Naive thymus-derived CD4-positive, alpha-beta T cell (primary cell): ENCODE results near the gene UCHL3. TPM values are rescaled to one million over a fixed set of nuclear protein-coding genes. Genes with fewer than 3 reads are reported as not detected.
A peak's percentile ranks its signal among the peaks of the same experiment; 100 is the strongest.

Experiments used
- ATAC-seq: fragments of 150-1000 bp; cut with Tn5 transposase; 2 replicates; pipeline ENCODE4 v1.10.0; 2021; ENCODE audit warnings: mild to moderate bottlenecking, moderate library complexity
- CTCF ChIA-PET: fragments of 350-600 bp; sonication (Branson Sonifier 250); formaldehyde crosslinking; loops from one replicate; lab custom pipeline; 2021; ENCODE audit warnings: antibody characterized with exemption; lab: Charles Lee
- POLR2A ChIA-PET: fragments of 350-600 bp; sonication (Branson Sonifier 250); formaldehyde crosslinking; loops from one replicate; lab custom pipeline; 2021; ENCODE audit warnings: antibody characterized with exemption, inconsistent platforms; lab: Charles Lee
- DNase-seq, 9 donors: peaks; one replicate each; pipeline versions ENCODE4 v3.0.0 to v3.0.0-alpha.2; 2020 to 2022; ENCODE audit warnings: mixed read lengths in 1 of 9
- H3K27ac ChIP-seq: one replicate; pipeline ENCODE4 v1.7.0; 2013; ENCODE audit warnings: mild to moderate bottlenecking, low read depth, low read length, moderate library complexity
- H3K27me3 ChIP-seq, 2 donors: one replicate each; pipeline ENCODE4 v1.7.0; 2013; ENCODE audit warnings: low read length in 2 of 2, mild to moderate bottlenecking in 2 of 2, moderate library complexity in 2 of 2; ENCODE audit not compliant: control insufficient read depth in 2 of 2, insufficient read depth in 2 of 2
- H3K36me3 ChIP-seq, 3 experiments: 1 replicate in 2 of 3; 2 replicates in 1 of 3; pipeline ENCODE4 v1.7.0; 2013; ENCODE audit warnings: low read length in 3 of 3, mild to moderate bottlenecking in 3 of 3, moderate library complexity in 1 of 3; ENCODE audit not compliant: insufficient read depth in 3 of 3, control insufficient read depth in 2 of 3
- H3K4me1 ChIP-seq, 2 donors: one replicate each; pipeline ENCODE4 v1.7.0; 2013; ENCODE audit warnings: low read length in 2 of 2, mild to moderate bottlenecking in 2 of 2, moderate library complexity in 1 of 2; ENCODE audit not compliant: control insufficient read depth in 2 of 2, insufficient read depth in 2 of 2
- H3K4me3 ChIP-seq: 2 replicates; pipeline ENCODE4 v1.7.0; 2013; ENCODE audit warnings: mild to moderate bottlenecking, low read length
- H3K9me3 ChIP-seq, 3 experiments: 1 replicate in 2 of 3; 2 replicates in 1 of 3; pipeline ENCODE4 v1.7.0; 2013; ENCODE audit warnings: low read length in 3 of 3; ENCODE audit not compliant: control insufficient read depth in 2 of 3
- H3K27ac Mint-ChIP-seq, 9 donors: one replicate each; pipeline ENCODE4 v1.8.0; 2020 to 2022; ENCODE audit warnings: mixed read lengths in 9 of 9, mild to moderate bottlenecking in 8 of 9, moderate library complexity in 5 of 9, inconsistent platforms in 2 of 9
- H3K27me3 Mint-ChIP-seq, 5 donors: one replicate each; pipeline ENCODE4 v1.8.0; 2021 to 2022; ENCODE audit warnings: mixed read lengths in 5 of 5, mild to moderate bottlenecking in 1 of 5
- H3K36me3 Mint-ChIP-seq, 5 donors: one replicate each; pipeline ENCODE4 v1.8.0; 2020 to 2022; ENCODE audit warnings: mixed read lengths in 5 of 5, mild to moderate bottlenecking in 3 of 5, inconsistent platforms in 1 of 5
- H3K4me1 Mint-ChIP-seq, 7 donors: one replicate each; pipeline ENCODE4 v1.8.0; 2020 to 2022; ENCODE audit warnings: mixed read lengths in 7 of 7, mild to moderate bottlenecking in 3 of 7, inconsistent platforms in 1 of 7
- H3K4me3 Mint-ChIP-seq, 10 donors: one replicate each; pipeline ENCODE4 v1.8.0; 2020 to 2022; ENCODE audit warnings: mild to moderate bottlenecking in 10 of 10, mixed read lengths in 10 of 10, moderate library complexity in 6 of 10, inconsistent platforms in 2 of 10
- H3K9me3 Mint-ChIP-seq, 11 donors: one replicate each; pipeline ENCODE4 v1.8.0; 2020 to 2022; ENCODE audit warnings: mixed read lengths in 11 of 11, mild to moderate bottlenecking in 4 of 11, inconsistent platforms in 1 of 11, moderate library complexity in 1 of 11
- intact Hi-C, 2 donors: fragments of 100-400 bp; cut with micrococcal nuclease; formaldehyde crosslinking; loops; one replicate each; pipeline ENCODE4 v1.15.1; 2023
- polyA plus RNA-seq, 2 donors: library from polyadenylated mRNA; unstranded; fragments of 300-500 nt; fragmentation: Illumina TruSeq; gene quantifications; one replicate each; pipeline ENCODE4 v1.2.3, GENCODE V29; 2021
- total RNA-seq, 6 experiments: library from RNA in 5 of 6; stranded (reverse) in 5 of 6; gene quantifications; 1 replicate in 5 of 6; 2 replicates in 1 of 6; pipeline ENCODE4 v1.2.3 and lab custom pipeline; 2021 to 2026

UCHL3 gene
- total and polyA plus RNA-seq, 7 experiments from 2014 or later = 18.6 to 60.0 (median 22.8) TPM

- ChIA-PET POLR2A (interaction anchor here (0.8 kb wide), 1 partner anchor 65 kb away, joined by 3 read pairs; no protein-coding TSS in a partner anchor), CTCF (no interaction called here)
- Histone ChIP-seq H3K4me1 (no peaks in the 10 kb centered on the region), H3K9me3 (no peaks in the 10 kb centered on the region), H3K4me3 (no peak overlapping the region), H3K27ac (no peak overlapping the region), H3K36me3 (no peaks in the 10 kb centered on the region), H3K27me3 (no peaks in the 10 kb centered on the region)
- intact Hi-C loops = no loop called here
- ATAC-seq (no peak), DNase-seq (no peak)
- Mint-ChIP-seq H3K27ac (no peak overlapping the region), H3K27me3 (no peaks in the 10 kb centered on the region), H3K36me3 (peaks cover 4 to 52% (median 25%) of the 10 kb centered on the region in 5 donors), H3K9me3 (peaks cover 0 to 2% (median 0%) of the 10 kb centered on the region in 11 donors), H3K4me3 (no peak overlapping the region), H3K4me1 (no peaks in the 10 kb centered on the region)
Observed at GRCh38 chr13:75621147-75621546, 71.6 kb downstream of the UCHL3 start.

DNA sequence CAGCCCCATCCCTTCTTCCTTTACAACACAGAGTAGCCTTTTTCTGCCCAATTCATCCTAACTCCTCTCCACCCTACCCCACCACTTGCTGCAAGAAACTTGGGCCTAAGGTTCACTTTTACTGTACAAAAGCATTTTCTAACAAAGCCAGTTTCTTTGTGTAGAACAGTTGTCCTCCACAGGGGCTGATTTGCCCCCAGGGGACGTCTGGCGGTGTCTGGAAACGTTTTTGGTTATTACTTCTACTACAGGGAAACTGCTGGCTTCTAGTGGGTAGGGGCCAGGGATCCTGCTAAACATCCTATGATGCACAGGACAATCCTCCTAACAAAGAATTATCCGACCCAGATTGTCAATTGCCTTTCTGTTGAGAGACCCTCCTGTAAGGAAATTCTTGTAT, 79.2 kb downstream of the UCHL3 start:
- DNase-seq (no peak), ATAC-seq (no peak)
- Mint-ChIP-seq H3K36me3 (peaks cover 4 to 28% (median 21%) of the 10 kb centered on the region in 5 donors), H3K4me1 (peaks cover 0 to 13% (median 6%) of the 10 kb centered on the region in 7 donors), H3K9me3 (peaks cover 0 to 3% (median 0%) of the 10 kb centered on the region in 11 donors), H3K27me3 (no peaks in the 10 kb centered on the region), H3K4me3 (no peak overlapping the region), H3K27ac (peak overlapping the region in 2 of 9 donors; percentile 6 to 68)
- Histone ChIP-seq H3K9me3 (no peaks in the 10 kb centered on the region), H3K4me1 (no peaks in the 10 kb centered on the region), H3K27ac (no peak overlapping the region), H3K36me3 (no peaks in the 10 kb centered on the region), H3K4me3 (no peak overlapping the region), H3K27me3 (no peaks in the 10 kb centered on the region)
- intact Hi-C loops = no loop called here
- ChIA-PET POLR2A (no interaction called here), CTCF (no interaction called here)

GRCh38 chr13:75633285-75633684, 83.7 kb downstream of the UCHL3 start:
- POLR2A ChIA-PET = no interaction called here
- Mint-ChIP-seq H3K27me3 (peaks cover 0 to 16% (median 10%) of the 10 kb centered on the region in 5 donors), H3K27ac (peak overlapping the region; percentile 1 to 73 (median 25)), H3K4me3 (peak overlapping the region in 7 of 10 donors; percentile 3 to 46 (median 34)), H3K9me3 (peaks cover 0 to 1% (median 0%) of the 10 kb centered on the region in 11 donors), H3K36me3 (peaks cover 0 to 5% (median 0%) of the 10 kb centered on the region in 5 donors), H3K4me1 (peaks cover 5 to 23% (median 16%) of the 10 kb centered on the region in 7 donors)
- Histone ChIP-seq H3K36me3 (no peaks in the 10 kb centered on the region), H3K27me3 (no peaks in the 10 kb centered on the region), H3K9me3 (no peaks in the 10 kb centered on the region), H3K27ac (no peak overlapping the region), H3K4me3 (no peak overlapping the region), H3K4me1 (no peaks in the 10 kb centered on the region)
- intact Hi-C loops = loop anchor here in 1 of 2 donors (10.0 kb wide), 2 partner anchors 308 to 1692 kb away; partner anchors contain the start of gene MYCBP2
- ATAC-seq (no peak), DNase-seq (no peak)
- CTCF ChIA-PET = no interaction called here

DNA sequence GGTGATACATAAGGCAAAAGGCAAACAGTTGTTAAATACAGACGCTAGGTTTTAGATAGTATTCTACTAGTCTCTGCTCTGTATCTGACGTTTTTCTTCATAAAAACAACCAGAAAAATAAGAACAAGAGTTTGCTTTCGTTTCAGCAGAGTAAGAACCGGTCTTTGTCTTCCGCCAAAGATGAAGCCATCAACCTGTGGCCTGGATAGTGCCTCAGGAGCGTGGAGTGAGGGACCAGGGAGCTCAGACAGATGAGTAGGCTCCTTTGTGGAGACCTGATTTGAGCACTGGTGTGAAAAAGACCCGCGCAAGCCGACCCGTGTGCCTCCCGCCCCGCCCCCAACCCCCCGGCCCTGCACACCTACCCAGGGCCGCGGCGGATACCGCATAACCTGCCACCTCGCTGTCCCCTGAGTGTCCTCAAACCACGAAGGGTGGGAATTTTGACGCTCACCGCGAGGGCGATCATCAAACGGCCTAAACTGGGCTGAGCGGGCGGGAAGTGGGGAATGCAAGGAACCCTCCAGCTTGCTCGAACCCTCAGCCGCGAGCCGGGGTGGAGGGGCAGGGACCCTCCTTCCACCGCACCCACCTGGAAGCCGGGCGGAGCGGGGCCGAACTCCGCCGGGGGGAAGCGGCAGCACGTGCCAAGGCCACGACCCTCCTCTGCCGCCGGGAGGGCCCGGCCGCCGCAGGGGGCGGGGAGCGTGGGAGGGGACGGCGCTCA, 85.7 kb downstream of the UCHL3 start:
- DNase-seq = peak in 7 of 9 donors; percentile 5 to 22 (median 9)
- Mint-ChIP-seq H3K27ac (peak overlapping the region in 7 of 9 donors; percentile 6 to 82 (median 71)), H3K4me1 (peaks cover 7 to 23% (median 17%) of the 10 kb centered on the region in 7 donors), H3K4me3 (peak overlapping the region; percentile 60 to 90 (median 80)), H3K36me3 (peaks cover 0 to 3% (median 0%) of the 10 kb centered on the region in 5 donors), H3K27me3 (peaks cover 0 to 21% (median 10%) of the 10 kb centered on the region in 5 donors), H3K9me3 (peaks cover 0 to 2% (median 0%) of the 10 kb centered on the region in 11 donors)
- POLR2A ChIA-PET = interaction anchor here (0.6 to 1.4 kb wide), 2 partner anchors 33 to 36 kb away, joined by 3 to 4 read pairs; no protein-coding TSS in a partner anchor
- intact Hi-C loops = loop anchor here (2.0 to 10.0 kb wide), 9 partner anchors 127 to 1690 kb away; partner anchors contain the start of genes CLN5 (in 1 of the 2), KCTD12 (in 1 of the 2), MYCBP2 (in 1 of the 2) and TBC1D4 (in 1 of the 2)
- Histone ChIP-seq H3K9me3 (no peaks in the 10 kb centered on the region), H3K27me3 (no peaks in the 10 kb centered on the region), H3K4me3 (peak overlapping the region; percentile 75), H3K36me3 (no peaks in the 10 kb centered on the region), H3K27ac (peak overlapping the region; percentile 34), H3K4me1 (no peaks in the 10 kb centered on the region)
- no peak for ATAC-seq
- CTCF ChIA-PET = no interaction called here

DNA sequence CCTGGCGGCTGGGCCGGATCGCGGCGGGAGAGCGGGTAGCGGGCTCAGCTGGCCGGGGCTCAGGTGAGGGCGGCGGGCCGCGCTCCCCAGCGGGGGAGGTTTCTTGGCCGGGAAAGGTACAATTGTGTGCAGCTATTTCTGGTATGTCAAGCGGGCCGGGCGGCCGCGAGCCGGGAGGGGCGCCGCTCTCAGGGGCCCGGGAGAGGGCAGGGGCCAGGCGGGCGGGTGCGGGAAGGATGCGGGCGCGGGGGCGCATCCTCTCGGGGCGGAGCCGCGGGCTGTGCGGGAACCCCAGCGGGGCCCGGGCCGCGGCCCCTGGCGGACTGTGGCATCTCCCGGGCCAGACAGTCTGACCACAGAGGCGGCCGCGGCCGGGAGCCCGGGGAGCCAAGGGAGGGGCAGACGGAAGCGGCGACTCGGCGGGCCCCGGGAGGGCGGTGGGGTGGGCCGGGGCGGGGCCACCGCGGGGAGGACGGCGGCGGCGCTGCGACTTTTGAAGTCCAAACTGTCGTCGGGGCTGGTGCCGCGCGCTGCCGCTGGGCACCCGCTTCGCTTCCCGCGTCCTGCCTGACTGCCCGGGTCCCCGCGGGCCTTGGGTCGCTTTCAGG, 86.3 kb downstream of the UCHL3 start, which contains the start of gene LMO7:
TSS of gene LMO7 (plus strand) at position 503 of the 608 bp plus-strand sequence. CDS start 328 bp downstream, outside the sequence.
- Histone ChIP-seq H3K4me3 (peak within 1 kb of the TSS; percentile 75), H3K27me3 (no peaks in the 10 kb centered on the region), H3K9me3 (no peaks in the 10 kb centered on the region), H3K27ac (peak within 1 kb of the TSS; percentile 34), H3K36me3 (no peaks in the 10 kb centered on the region), H3K4me1 (no peaks in the 10 kb centered on the region)
- Mint-ChIP-seq H3K4me3 (peak within 1 kb of the TSS; percentile 77 to 91 (median 85)), H3K27ac (peak within 1 kb of the TSS; percentile 38 to 82 (median 71)), H3K9me3 (peaks cover 0 to 2% (median 0%) of the 10 kb centered on the region in 11 donors), H3K4me1 (peaks cover 7 to 23% (median 18%) of the 10 kb centered on the region in 7 donors), H3K36me3 (peaks cover 0 to 8% (median 0%) of the 10 kb centered on the region in 5 donors), H3K27me3 (peaks cover 0 to 21% (median 10%) of the 10 kb centered on the region in 5 donors)
- DNase-seq (peak; percentile 39 to 60 (median 44)), ATAC-seq (peak; percentile 69)
- ChIA-PET CTCF (no interaction called here), POLR2A (interaction anchor here (1.4 kb wide), 1 partner anchor 33 kb away, joined by 4 read pairs; no protein-coding TSS in a partner anchor)
- intact Hi-C loops = loop anchor here (1.0 to 10.0 kb wide), 16 partner anchors 87 to 1693 kb away; partner anchors contain the start of genes UCHL3 (in 2 of the 2), CLN5 (in 1 of the 2), COMMD6 (in 1 of the 2) and KCTD12 (in 1 of the 2)
